T-helper 2 cell treated with Interferon-gamma antibody and Interleukin-4, amounts not matched to agents 5 μg/mL and 100 μg/mL, for 36 hours (primary cell): ENCODE results near the gene HOXB2.

Experiments
- DNase-seq: peaks from one replicate; pipeline ENCODE4 v3.0.0; 2021; ENCODE audit warnings: low spot score
- H3K27ac Mint-ChIP-seq: one replicate; pipeline ENCODE4 v1.8.0; 2021; ENCODE audit warnings: mild to moderate bottlenecking, mixed read lengths
- H3K27me3 Mint-ChIP-seq: one replicate; pipeline ENCODE4 v1.8.0; 2021; ENCODE audit warnings: low read depth, mixed read lengths
- H3K36me3 Mint-ChIP-seq: one replicate; pipeline ENCODE4 v1.8.0; 2021; ENCODE audit warnings: low read depth, mixed read lengths
- H3K4me1 Mint-ChIP-seq: one replicate; pipeline ENCODE4 v1.8.0; 2021; ENCODE audit warnings: low read depth, mixed read lengths
- H3K4me3 Mint-ChIP-seq: one replicate; pipeline ENCODE4 v1.8.0; 2022; ENCODE audit warnings: mild to moderate bottlenecking, moderate library complexity, mixed read lengths
- H3K9me3 Mint-ChIP-seq: one replicate; pipeline ENCODE4 v1.8.0; 2021; ENCODE audit warnings: mixed read lengths

The HOXB2 gene

GRCh38 chr17:48504953-48505352, 40.0 kb downstream of the HOXB2 start:
- no peaks in the 10 kb centered on the region for H3K36me3 Mint-ChIP-seq
- no peaks in the 10 kb centered on the region for H3K9me3 Mint-ChIP-seq
- H3K27me3 Mint-ChIP-seq, result peaks cover 31% of the 10 kb centered on the region
- H3K27ac Mint-ChIP-seq, result peak overlapping the region; percentile 75
- no peak for DNase-seq
- H3K4me3 Mint-ChIP-seq, result peak overlapping the region; percentile 35
- peaks cover 26% of the 10 kb centered on the region for H3K4me1 Mint-ChIP-seq

- DNase-seq, result no peak
- H3K36me3 Mint-ChIP-seq, result no peaks in the 10 kb centered on the region
- no peak overlapping the region for H3K4me3 Mint-ChIP-seq
- peaks cover 23% of the 10 kb centered on the region for H3K4me1 Mint-ChIP-seq
- H3K9me3 Mint-ChIP-seq, result no peaks in the 10 kb centered on the region
- peaks cover 34% of the 10 kb centered on the region for H3K27me3 Mint-ChIP-seq
- no peak overlapping the region for H3K27ac Mint-ChIP-seq
Observed at GRCh38 chr17:48503747-48504146, 41.2 kb downstream of the HOXB2 start.

GRCh38 chr17:48502901-48503300, 42.0 kb downstream of the HOXB2 start:
- no peak overlapping the region for H3K4me3 Mint-ChIP-seq
- H3K27me3 Mint-ChIP-seq, result peaks cover 42% of the 10 kb centered on the region
- H3K9me3 Mint-ChIP-seq, result no peaks in the 10 kb centered on the region
- peaks cover 23% of the 10 kb centered on the region for H3K4me1 Mint-ChIP-seq
- no peaks in the 10 kb centered on the region for H3K36me3 Mint-ChIP-seq
- DNase-seq, result no peak
- H3K27ac Mint-ChIP-seq, result no peak overlapping the region

GRCh38 chr17:48502312-48502711, 42.6 kb downstream of the HOXB2 start:
- peaks cover 46% of the 10 kb centered on the region for H3K27me3 Mint-ChIP-seq
- DNase-seq, result no peak
- H3K36me3 Mint-ChIP-seq, result no peaks in the 10 kb centered on the region
- peaks cover 22% of the 10 kb centered on the region for H3K4me1 Mint-ChIP-seq
- no peak overlapping the region for H3K4me3 Mint-ChIP-seq
- no peak overlapping the region for H3K27ac Mint-ChIP-seq
- no peaks in the 10 kb centered on the region for H3K9me3 Mint-ChIP-seq

GRCh38 chr17:48500435-48501426, 44.2 kb downstream of the HOXB2 start:
- Mint-ChIP-seq H3K4me1 (peaks cover 14% of the 10 kb centered on the region), H3K27ac (no peak overlapping the region), H3K36me3 (no peaks in the 10 kb centered on the region), H3K27me3 (peaks cover 53% of the 10 kb centered on the region), H3K9me3 (no peaks in the 10 kb centered on the region), H3K4me3 (no peak overlapping the region)
- DNase-seq, result no peak

GRCh38 chr17:48499735-48500434, 45.0 kb downstream of the HOXB2 start:
- no peak overlapping the region for H3K4me3 Mint-ChIP-seq
- no peaks in the 10 kb centered on the region for H3K9me3 Mint-ChIP-seq
- H3K27ac Mint-ChIP-seq, result no peak overlapping the region
- H3K27me3 Mint-ChIP-seq, result peaks cover 60% of the 10 kb centered on the region
- no peaks in the 10 kb centered on the region for H3K36me3 Mint-ChIP-seq
- no peak for DNase-seq
- H3K4me1 Mint-ChIP-seq, result peaks cover 7% of the 10 kb centered on the region

- no peaks in the 10 kb centered on the region for H3K36me3 Mint-ChIP-seq
- H3K27ac Mint-ChIP-seq, result no peak overlapping the region
- no peak for DNase-seq
- H3K9me3 Mint-ChIP-seq, result no peaks in the 10 kb centered on the region
- H3K27me3 Mint-ChIP-seq, result peaks cover 65% of the 10 kb centered on the region
- H3K4me1 Mint-ChIP-seq, result peaks cover 7% of the 10 kb centered on the region
- H3K4me3 Mint-ChIP-seq, result no peak overlapping the region
Observed at GRCh38 chr17:48499248-48499647, 45.7 kb downstream of the HOXB2 start.

- Mint-ChIP-seq H3K27ac (no peak overlapping the region), H3K36me3 (no peaks in the 10 kb centered on the region), H3K9me3 (no peaks in the 10 kb centered on the region), H3K27me3 (peaks cover 66% of the 10 kb centered on the region), H3K4me1 (peaks cover 9% of the 10 kb centered on the region), H3K4me3 (no peak overlapping the region)
- no peak for DNase-seq
Observed at GRCh38 chr17:48498164-48498850, 46.6 kb downstream of the HOXB2 start.

GRCh38 chr17:48497103-48497502, 47.8 kb downstream of the HOXB2 start:
- H3K27ac Mint-ChIP-seq, result no peak overlapping the region
- peaks cover 5% of the 10 kb centered on the region for H3K4me1 Mint-ChIP-seq
- no peak overlapping the region for H3K4me3 Mint-ChIP-seq
- peaks cover 57% of the 10 kb centered on the region for H3K27me3 Mint-ChIP-seq
- no peaks in the 10 kb centered on the region for H3K9me3 Mint-ChIP-seq
- H3K36me3 Mint-ChIP-seq, result no peaks in the 10 kb centered on the region
- no peak for DNase-seq

- H3K36me3 Mint-ChIP-seq, result no peaks in the 10 kb centered on the region
- peaks cover 33% of the 10 kb centered on the region for H3K27me3 Mint-ChIP-seq
- no peak overlapping the region for H3K4me3 Mint-ChIP-seq
- H3K9me3 Mint-ChIP-seq, result no peaks in the 10 kb centered on the region
- H3K4me1 Mint-ChIP-seq, result peaks cover 24% of the 10 kb centered on the region
- no peak overlapping the region for H3K27ac Mint-ChIP-seq
- no peak for DNase-seq
Observed at GRCh38 chr17:48494335-48494734, 50.6 kb downstream of the HOXB2 start.
